ENCODE results near the gene ELOA2.
"Not testable (repeated sequence)": the region's sequence is repeated elsewhere in the genome, so short reads cannot be mapped to it uniquely, and the experiment has no call there.

Gene ELOA2, protein sequence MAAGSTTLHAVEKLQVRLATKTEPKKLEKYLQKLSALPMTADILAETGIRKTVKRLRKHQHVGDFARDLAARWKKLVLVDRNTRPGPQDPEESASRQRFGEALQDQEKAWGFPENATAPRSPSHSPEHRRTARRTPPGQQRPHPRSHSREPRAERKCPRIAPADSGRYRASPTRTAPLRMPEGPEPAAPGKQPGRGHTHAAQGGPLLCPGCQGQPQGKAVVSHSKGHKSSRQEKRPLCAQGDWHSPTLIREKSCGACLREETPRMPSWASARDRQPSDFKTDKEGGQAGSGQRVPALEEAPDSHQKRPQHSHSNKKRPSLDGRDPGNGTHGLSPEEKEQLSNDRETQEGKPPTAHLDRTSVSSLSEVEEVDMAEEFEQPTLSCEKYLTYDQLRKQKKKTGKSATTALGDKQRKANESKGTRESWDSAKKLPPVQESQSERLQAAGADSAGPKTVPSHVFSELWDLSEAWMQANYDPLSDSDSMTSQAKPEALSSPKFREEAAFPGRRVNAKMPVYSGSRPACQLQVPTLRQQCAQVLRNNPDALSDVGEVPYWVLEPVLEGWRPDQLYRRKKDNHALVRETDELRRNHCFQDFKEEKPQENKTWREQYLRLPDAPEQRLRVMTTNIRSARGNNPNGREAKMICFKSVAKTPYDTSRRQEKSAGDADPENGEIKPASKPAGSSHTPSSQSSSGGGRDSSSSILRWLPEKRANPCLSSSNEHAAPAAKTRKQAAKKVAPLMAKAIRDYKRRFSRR

DNA sequence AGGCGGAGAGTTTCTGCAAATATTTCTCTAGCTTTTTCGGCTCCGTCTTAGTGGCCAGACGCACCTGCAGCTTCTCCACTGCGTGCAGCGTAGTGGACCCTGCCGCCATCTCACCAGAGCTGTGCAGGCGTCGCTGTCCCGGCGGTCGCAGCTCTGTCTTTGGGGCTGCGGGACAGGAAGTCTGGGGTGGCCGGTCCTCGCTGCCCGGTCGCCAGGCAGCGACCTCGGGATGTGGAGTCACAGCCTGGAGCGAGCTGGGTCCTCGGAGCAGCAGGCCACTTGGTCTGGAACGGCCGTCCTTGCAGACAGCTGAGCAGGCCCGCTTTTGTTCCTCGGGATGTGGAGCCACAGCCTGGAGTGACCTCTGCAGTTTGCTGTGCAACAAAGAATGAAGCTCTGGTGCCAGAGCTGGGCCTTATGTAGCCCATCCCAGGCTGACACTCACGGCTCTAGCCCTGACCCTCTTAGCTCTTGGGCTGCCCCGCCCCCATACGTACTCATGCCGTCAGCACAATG is at the start of gene ELOA2:
ELOA2 (minus strand) TSS at position 466 of the 516 bp plus-strand sequence; CDS start at position 109, 357 bp downstream.
- no peak for DNase-seq

DNA sequence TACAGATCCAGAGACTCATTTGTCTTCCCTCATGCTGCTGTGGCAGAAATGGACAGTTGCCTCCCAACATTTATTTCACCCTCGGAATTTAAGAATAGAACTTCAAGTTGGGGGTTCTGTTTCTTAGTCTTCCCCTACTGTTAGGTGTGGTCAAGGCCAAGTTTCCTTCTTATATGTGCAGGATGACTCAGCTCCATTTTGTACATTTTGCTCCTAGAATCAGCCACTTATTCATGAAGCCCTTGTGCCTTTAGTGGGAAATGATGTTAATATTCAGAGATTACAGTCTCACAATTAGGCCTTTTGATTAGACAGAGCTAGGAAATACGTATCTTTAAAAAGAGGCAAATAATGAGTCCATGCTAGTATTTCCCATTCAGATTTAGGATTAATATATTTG is 46.2 kb upstream of the ELOA2 start:
- DNase-seq: no peak

DNA sequence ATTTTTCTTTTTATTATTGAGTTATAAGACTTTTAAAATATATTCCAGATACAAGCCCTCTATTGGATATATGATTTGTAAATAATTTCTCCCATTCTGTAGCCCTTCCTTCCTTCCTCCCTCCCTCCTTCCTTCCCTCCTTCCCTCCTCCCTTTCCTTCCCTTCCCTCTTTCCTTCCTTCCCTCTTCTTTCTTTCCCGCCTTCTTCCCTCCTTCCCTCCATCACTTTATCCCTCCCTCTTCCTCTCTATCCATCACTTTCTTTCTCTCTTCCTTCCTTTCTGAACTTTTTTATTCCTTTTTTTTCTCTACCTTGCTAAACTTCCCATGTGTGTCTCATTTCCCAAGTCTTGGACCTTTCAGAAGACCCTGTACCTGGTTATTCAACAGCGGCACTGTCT is 45.5 kb upstream of the ELOA2 start:
- no peak for DNase-seq

DNA sequence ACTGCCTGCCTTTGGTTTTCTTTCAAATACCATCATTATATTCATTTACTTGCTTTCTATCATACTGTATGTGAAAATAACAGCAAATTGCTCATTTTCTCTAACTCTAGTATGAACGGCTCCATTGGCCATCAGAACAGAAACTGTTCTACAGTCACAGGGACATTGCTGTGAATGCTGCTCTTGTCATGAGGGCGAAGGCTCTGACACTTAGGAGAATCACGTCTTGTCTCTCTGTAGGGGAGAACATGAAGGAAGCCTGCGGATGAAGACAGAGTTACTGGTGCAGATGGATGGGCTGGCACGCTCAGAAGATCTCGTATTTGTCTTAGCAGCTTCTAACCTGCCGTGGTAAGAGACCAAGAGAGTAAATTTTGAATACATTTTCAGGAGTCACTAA is 41.7 kb upstream of the ELOA2 start:
- no peak for DNase-seq

DNA sequence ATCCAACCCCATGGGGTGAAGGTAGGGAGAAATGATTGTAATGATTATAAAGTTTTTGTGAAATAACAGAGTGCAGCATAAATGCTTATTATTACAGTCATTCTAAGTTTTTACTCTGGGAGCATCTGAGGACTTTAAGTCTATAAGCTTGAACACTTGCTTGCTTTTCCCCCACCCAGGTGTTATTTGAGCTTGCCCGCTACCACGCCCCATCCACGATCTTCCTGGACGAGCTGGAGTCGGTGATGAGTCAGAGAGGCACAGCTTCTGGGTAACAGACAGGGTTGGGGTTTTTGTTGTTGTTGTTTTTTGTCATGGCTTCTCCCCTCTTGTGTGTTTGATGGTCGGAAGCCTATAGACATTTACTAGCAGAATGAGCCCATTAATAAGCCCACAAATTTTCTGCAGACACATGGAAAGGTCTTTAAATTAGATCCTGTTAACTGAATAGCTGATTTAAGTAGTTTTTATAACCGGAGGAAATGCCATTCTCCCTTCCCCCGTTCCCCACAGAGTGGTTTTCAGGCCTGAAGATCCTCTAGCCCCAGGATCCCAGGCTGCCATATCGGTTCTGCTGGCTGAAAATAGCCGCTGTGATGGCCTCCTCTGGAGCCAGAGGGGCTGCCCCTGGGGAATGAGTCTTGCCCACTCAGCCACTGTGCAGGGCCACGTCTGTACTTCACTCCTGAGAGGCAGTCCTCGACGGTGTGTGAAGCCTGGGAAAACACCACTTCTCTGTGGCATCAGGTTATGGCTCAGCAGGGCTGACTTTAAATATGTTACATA is 39.9 kb upstream of the ELOA2 start:
- no peak for DNase-seq

DNA sequence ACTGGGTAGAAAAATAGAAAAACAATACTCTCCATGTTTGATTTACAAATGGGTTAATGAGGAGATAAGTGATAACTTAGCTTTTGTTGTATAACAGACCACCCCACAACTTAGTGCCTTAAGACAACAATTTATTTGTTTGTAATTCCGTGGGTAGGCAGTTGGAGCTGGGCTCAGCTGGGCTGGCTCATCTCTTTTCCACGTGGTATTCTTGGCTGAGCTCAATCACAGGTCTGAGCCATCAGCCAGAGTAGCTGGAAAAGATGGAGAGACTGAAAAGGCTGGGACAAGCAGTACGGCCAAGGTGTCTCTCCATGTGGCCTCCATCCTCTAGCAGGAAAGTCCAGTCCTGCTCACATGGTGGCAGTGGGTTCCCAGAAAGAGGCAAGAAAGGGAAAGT is 32.2 kb upstream of the ELOA2 start:
- DNase-seq: no peak

DNA sequence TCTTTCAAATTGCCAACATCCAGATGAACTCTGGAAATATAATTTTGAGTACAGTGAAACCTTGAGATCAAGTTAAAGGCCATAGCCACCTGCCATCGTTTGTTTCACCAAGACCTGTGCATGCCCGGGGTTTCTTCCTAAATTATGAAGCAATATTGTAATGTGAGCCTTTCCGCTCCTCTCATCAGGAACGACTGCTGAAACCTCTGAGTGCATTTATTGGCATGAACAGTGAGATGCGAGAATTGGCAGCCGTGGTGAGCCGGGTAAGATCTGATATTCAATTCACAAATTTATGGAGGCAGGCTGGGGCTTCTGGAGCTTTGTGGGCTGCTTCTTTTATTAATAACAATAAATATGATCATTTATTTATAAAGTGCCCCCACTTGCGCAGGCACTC is 27.7 kb upstream of the ELOA2 start:
- no peak for DNase-seq

DNA sequence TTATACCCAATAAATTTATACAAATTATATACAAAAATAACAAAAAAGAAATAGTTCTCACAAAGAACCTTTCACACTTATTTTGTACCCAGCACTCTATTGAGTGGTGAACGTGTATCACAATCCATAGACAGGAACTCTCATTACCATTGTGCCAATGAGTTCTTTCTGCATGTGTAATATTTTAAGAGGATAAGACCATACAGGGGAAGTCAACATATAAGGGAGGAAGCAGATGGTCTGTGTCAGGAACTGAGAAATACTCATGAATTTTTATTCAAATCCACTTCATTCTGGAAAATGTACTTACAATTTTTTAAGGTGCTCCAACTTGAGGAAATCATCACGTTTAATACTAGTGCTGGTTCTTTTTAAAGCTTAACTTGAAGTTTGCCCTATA is 27.1 kb upstream of the ELOA2 start:
- no peak for DNase-seq

DNA sequence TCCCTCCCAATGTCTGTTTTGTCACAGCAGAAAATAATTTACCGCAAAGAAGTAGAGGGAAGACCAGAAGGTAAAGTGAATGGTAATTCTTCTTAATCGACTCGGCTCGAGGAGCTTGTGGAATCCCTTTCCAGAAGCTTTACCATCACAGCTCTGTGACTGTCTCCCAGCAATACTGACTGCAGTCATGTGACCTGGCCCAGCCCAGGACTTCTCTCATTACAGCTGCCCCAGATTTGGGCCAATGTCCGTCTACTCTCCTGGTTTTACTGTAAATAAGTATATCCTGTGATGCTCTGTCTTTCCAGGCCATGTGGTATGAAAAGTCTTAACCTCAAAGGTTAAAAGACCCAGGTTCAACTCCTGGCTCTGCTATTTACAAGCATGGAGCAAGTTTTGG is 18.9 kb upstream of the ELOA2 start:
- no peak for DNase-seq

DNA sequence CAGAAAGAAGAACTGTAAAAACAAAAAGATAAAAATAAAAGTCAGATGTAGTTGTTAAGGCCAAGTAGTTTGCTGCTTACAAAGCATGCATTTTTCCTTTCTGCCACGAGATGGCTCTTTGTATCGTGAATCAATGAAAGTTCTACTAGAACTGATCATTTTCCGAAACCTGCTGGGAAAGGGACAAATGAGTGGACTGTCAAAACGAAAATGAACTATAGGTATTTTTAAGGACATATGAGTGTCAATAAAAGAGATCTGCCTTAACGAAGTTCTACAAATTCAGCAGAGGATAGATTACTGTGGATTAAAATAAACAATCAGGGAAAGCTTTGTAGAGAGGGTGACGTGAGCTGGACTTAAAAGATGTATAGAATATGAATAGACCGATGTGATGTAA is 15.0 kb upstream of the ELOA2 start:
- DNase-seq: peak; percentile 24

DNA sequence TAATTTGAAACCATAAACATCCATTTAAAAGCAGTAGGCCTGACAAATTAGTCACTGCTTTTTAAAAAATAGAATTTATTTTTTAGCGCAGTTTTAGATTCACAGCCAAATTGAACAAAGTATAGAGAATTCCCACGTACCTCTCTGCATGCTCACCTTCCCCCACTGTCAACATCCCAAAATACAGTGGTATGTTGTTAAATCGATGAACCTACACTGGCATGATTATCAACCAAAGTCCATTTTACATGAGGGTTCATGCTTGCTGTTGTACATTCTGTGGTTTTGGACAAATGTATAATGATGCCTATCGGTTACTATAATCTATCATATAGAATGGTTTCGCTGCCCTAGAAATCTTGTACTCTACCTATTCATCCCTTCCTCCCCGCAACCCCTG is 5.6 kb upstream of the ELOA2 start:
- no peak for DNase-seq

DNA sequence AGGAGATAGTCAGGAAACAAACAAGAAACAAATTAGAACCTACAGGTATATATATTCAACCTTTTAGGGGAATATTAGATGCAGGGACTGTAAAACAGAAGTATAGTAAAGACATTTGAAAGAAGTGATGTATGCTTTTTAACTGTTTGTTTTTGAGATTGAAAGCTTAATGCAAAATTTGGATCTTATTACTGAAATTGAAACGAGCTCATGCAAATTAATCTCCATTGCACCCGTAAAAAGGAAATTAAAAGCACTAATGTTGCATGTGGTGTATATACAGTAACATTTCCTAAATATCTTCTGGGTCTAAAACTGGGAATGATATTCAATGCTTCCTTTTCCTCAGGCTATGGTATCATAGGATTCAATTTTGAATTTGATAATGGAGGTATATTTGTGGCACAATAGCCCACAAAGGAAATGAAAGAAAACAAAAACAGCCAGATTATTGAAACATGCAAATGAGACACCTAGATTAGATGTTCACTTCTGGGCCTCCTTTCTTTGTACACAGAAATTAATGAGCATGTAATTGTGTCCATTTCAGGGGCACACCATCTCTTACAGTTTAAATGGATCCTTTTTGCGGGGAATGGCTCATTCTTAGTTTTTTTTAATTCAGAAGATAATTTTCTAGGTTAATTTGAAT is 1.6 kb upstream of the ELOA2 start:
- no peak for DNase-seq

DNA sequence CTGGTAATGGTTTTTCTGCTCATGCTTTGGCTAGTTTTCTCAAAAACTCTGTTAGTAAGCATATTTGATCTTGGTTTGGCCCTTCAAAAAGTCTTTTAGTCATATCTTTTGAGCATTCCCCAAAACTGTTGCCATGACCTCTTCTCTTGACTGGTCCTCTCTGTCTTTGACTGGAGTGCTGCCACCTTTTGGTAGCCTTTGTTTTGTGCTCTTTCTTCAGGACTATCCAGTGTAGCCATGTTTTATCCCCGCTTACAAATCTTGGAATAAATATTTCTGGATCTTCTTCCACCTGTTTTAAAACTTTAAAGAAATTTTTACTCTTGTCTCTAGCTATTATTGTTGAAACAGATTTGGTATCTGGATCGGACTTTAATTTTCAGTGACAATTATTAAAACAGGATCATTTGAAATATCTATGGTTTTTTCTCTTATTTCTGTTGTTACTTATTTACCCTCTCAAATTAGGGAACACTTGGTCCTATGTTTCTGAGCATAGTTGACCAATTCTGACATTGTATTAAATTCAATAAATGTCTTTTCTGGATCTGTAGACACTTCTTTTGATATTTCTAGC is 965 bp upstream of the ELOA2 start:
- no peak for DNase-seq

DNA sequence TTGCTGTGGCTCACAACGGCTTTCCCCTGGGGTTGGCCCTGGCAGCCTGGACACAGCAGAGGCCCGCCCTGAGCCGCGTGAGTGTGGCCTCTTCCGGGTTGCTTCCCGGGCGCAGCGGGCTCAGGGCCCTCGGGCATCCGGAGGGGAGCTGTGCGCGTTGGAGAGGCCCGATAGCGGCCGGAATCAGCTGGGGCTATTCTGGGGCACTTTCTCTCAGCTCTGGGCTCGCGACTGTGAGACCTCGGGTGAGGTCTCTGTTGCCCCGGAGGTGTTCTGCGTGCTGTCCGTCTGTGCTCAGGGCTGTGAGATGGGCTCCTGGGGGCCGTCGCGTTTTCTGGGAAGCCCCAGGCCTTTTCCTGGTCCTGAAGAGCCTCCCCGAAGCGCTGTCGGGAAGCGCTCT is 830 bp downstream of the ELOA2 start:
- DNase-seq: not testable (repeated sequence)

DNA sequence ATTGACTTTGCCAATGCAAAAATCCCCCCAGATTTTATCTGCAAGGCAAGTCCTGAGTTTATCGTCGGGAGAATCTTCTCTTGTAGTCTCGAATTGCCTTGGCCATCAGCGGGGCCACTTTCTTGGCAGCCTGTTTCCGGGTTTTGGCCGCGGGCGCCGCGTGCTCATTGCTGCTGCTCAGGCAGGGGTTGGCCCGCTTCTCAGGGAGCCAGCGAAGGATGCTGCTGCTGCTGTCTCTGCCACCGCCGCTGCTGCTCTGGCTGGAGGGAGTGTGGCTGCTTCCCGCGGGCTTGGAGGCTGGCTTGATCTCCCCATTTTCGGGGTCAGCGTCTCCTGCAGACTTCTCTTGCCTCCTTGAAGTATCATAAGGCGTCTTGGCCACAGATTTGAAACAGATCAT is 2.5 kb downstream of the ELOA2 start:
- no peak for DNase-seq

DNA sequence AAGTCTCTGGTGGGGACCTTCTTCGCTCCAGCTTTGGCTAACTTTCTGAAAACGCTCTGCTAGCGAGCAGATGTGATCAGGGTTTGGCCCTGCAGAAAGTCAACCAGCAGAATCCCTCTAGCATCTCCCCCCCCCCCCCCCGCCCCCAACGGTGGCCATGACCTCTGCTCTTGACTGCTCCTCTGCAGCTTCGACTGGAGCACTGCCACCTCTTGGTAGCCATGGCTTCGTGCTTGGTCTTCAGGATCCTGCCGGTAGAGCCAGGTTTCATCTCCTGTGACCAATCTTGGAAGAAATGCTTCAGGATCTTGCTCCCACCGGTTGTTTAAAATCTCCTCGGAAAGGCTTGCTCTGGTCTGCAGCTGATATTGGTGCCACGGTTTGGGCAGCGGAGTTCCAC is 4.5 kb downstream of the ELOA2 start:
- DNase-seq: not testable (repeated sequence)

DNA sequence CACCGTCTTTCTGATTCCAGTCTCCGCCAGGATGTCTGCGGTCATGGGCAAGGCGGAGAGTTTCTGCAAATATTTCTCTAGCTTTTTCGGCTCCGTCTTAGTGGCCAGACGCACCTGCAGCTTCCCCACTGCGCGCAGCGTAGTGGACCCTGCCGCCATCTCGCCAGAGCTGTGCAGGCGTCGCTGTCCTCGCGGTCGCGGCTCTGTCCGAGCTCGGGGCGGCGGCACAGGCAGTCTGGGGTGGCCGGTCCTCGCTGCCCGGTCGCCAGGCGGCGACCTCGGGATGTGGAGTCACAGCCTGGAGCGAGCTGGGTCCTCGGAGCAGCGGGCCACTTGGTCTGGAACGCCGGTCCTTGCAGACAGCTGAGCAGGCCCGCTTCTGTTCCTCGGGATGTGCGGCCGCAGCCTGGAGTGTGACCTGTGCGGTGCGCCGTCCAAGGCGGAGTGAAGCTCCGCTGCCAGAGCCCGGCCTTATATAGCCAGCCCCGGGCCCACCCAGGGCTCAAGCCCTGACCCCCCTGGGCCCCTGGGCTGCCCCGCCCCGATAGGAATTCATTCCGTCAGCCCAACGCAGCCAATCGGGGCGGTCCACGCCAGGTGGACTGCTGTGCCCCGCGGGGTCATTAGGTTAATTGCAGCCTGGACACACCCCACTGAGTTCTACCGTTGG is 5.6 kb downstream of the ELOA2 start:
- not testable (repeated sequence) for DNase-seq

DNA sequence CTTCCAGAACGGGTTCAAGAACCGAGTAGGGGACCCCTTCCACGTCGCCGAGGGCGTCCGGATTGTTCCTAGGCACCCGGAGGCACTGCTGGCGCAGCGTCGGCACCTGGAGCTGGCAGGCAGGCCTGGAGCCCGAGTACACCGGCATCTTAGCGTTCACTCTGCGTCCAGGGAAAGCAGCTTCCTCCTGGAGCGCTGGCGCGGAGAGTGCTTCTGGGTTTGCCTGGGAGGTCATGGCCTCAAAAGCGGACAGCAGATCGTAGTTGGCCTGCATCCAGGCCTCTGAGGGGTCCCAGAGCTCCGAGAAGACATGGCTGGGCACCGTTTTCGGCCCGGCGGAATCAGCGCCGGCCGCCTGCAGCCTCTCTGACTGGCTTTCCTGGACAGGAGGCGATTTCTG is 6.7 kb downstream of the ELOA2 start:
- DNase-seq: not testable (repeated sequence)

DNA sequence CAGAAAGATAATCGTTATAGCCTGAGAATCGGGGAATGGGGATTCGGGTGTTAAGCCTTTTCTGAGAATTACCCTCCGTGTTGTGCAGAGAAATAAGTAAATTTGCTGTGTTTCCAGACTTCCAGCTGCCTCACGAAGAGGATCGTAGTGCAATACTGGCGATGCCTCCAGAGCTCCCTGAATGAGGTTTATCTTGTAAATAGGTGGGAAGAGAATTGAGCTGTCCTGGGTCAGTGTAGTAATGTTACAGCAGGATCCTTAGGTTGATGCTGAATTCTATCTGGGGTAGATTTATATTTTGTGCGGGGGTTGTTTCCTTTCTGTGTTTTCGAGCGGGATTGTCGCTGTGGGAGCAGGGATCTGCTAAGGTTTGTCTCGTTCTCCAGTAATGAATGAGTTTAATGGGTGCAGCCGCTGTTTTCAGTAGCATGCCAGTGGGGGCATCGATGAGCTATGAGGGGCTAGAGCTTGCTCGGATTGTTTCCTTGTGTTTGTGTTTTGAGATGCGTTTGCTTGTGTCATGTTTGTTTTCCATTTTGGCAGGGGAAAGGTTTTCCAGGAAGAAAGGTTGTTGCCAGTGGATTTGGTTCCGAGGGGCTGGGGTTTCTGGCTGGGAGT is 9.8 kb downstream of the ELOA2 start:
- not testable (repeated sequence) for DNase-seq

DNA sequence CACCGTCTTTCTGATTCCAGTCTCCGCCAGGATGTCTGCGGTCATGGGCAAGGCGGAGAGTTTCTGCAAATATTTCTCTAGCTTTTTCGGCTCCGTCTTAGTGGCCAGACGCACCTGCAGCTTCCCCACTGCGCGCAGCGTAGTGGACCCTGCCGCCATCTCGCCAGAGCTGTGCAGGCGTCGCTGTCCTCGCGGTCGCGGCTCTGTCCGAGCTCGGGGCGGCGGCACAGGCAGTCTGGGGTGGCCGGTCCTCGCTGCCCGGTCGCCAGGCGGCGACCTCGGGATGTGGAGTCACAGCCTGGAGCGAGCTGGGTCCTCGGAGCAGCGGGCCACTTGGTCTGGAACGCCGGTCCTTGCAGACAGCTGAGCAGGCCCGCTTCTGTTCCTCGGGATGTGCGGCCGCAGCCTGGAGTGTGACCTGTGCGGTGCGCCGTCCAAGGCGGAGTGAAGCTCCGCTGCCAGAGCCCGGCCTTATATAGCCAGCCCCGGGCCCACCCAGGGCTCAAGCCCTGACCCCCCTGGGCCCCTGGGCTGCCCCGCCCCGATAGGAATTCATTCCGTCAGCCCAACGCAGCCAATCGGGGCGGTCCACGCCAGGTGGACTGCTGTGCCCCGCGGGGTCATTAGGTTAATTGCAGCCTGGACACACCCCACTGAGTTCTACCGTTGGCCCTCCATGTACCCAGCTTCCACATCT is 11.5 kb downstream of the ELOA2 start:
- not testable (repeated sequence) for DNase-seq

DNA sequence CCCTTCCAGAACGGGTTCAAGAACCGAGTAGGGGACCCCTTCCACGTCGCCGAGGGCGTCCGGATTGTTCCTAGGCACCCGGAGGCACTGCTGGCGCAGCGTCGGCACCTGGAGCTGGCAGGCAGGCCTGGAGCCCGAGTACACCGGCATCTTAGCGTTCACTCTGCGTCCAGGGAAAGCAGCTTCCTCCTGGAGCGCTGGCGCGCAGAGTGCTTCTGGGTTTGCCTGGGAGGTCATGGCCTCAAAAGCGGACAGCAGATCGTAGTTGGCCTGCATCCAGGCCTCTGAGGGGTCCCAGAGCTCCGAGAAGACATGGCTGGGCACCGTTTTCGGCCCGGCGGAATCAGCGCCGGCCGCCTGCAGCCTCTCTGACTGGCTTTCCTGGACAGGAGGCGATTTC is 12.6 kb downstream of the ELOA2 start:
- not testable (repeated sequence) for DNase-seq

All from CD4-positive, alpha-beta T cell treated with Interleukin-4 for 4 hours (primary cell).